Osteoblast (primary cell): ENCODE results near the gene ATP5F1B. TPM values are rescaled to one million over a fixed set of nuclear protein-coding genes. Genes with fewer than 3 reads are reported as not detected.

Experiments
- DNase-seq: peaks from one replicate; pipeline ENCODE4 v3.0.0; 2011; ENCODE audit warnings: low spot score, mixed read lengths; ENCODE audit not compliant: insufficient read length; ENCODE audit errors: missing footprints
- H2AFZ ChIP-seq: 2 replicates; pipeline ENCODE4 v1.6.0; 2011; ENCODE audit warnings: mild to moderate bottlenecking, low read length
- H3K27ac ChIP-seq: 2 replicates; pipeline ENCODE4 v1.5.1; 2011; ENCODE audit warnings: mild to moderate bottlenecking, low read depth, low read length, moderate library complexity
- H3K27me3 ChIP-seq: 2 replicates; pipeline ENCODE4 v1.6.0; 2012; ENCODE audit warnings: mild to moderate bottlenecking, control low read depth, inconsistent platforms, low read length, moderate library complexity; ENCODE audit not compliant: insufficient read depth
- H3K36me3 ChIP-seq: 2 replicates; pipeline ENCODE4 v1.5.1; 2011; ENCODE audit warnings: mild to moderate bottlenecking, low read length, control low read depth, moderate library complexity; ENCODE audit not compliant: insufficient read depth
- H3K4me1 ChIP-seq: 2 replicates; pipeline ENCODE4 v1.5.1; 2011; ENCODE audit warnings: mild to moderate bottlenecking, low read length, control low read depth, moderate library complexity; ENCODE audit not compliant: insufficient read depth
- H3K4me2 ChIP-seq: 2 replicates; pipeline ENCODE4 v1.6.0; 2011; ENCODE audit warnings: mild to moderate bottlenecking, low read length; ENCODE audit not compliant: insufficient read depth
- H3K4me3 ChIP-seq: fragments of 200-600 bp; sonication (generic); 3 replicates; pipeline ENCODE4 v1.5.1; 2012; ENCODE audit warnings: mild to moderate bottlenecking, low read length, inconsistent platforms; ENCODE audit not compliant: insufficient read depth
- H3K79me2 ChIP-seq: 2 replicates; pipeline ENCODE4 v1.6.0; 2012; ENCODE audit warnings: mild to moderate bottlenecking, low read length, control low read depth, inconsistent platforms; ENCODE audit not compliant: insufficient read depth
- H3K9me3 ChIP-seq: 2 replicates; pipeline ENCODE4 v1.5.1; 2011; ENCODE audit warnings: low read depth, low read length, control low read depth
- H4K20me1 ChIP-seq: 2 replicates; pipeline ENCODE4 v1.6.0; 2012; ENCODE audit warnings: mild to moderate bottlenecking, low read length, control low read depth; ENCODE audit not compliant: insufficient read depth
- total RNA-seq: library from RNA; depleted of rRNA; stranded (reverse); fragments of >200 nt; gene quantifications from 2 replicates; pipeline ENCODE4 v1.2.3, GENCODE V29; 2012
- TF ChIP-seq, protein P1 (sequence below): IDR thresholded peaks from 2 replicates; pipeline ENCODE4 v1.5.1; 2011; ENCODE audit warnings: mild to moderate bottlenecking, low read depth, low read length, moderate library complexity; ENCODE audit errors: extremely low read depth

Gene ATP5F1B
- total RNA-seq, 1 donor = 308 TPM

DNA sequence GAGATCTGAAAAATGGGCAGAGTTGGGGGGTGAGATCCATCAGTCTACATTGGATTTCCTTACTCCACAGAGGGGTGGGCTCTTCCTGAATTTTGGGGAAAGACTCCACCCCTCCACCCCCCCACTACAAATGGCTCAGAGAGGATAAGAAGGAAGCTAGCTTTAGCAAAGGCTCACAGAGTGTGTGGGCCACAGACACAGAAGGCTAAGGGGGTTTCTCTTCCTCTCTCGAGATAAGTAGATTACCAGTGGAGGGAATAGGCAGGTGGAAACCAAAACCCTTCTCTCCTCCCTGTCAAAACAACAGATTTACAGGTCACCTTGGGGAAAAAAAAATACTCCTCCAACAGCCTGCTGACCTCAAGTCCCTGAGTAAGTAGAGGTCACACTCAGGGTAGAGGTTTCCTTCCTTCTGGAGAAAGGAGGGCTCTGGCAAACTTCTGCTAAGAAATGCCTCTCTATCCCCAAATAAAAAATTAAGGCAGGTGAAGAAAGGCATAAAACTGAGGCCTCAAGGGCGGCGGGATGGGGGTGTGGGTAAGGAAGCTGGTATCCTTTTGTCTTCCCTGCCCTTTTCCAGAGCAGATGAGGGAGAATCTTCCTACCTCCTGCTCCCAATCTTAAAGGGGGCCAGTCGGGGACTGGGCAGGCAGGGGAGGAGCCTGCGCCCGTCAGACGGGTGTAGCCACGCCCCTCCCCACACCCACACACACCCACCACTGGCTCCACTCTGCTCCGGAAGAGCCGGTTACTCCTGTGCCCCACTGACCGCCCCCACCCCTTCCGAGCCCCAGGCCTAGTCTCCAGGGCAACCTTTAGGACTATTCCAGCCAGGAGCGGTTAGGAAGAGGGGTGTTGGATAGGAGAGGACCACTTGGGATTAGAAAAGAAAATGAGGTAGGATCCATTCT is 13.7 kb downstream of the ATP5F1B start:
- peak; percentile 92 for DNase-seq
- peaks cover 6% of the 10 kb centered on the region for H3K36me3 ChIP-seq
- H4K20me1 ChIP-seq = peaks cover 51% of the 10 kb centered on the region
- H3K27ac ChIP-seq = no peak overlapping the region
- H3K4me2 ChIP-seq = peak overlapping the region; percentile 97
- H3K9me3 ChIP-seq = no peaks in the 10 kb centered on the region
- H3K4me1 ChIP-seq = peaks cover 47% of the 10 kb centered on the region
- H2AFZ ChIP-seq = no peak overlapping the region
- no peaks in the 10 kb centered on the region for H3K27me3 ChIP-seq
- peak overlapping the region; percentile 40 for H3K4me3 ChIP-seq
- TF ChIP-seq, protein P1, sequence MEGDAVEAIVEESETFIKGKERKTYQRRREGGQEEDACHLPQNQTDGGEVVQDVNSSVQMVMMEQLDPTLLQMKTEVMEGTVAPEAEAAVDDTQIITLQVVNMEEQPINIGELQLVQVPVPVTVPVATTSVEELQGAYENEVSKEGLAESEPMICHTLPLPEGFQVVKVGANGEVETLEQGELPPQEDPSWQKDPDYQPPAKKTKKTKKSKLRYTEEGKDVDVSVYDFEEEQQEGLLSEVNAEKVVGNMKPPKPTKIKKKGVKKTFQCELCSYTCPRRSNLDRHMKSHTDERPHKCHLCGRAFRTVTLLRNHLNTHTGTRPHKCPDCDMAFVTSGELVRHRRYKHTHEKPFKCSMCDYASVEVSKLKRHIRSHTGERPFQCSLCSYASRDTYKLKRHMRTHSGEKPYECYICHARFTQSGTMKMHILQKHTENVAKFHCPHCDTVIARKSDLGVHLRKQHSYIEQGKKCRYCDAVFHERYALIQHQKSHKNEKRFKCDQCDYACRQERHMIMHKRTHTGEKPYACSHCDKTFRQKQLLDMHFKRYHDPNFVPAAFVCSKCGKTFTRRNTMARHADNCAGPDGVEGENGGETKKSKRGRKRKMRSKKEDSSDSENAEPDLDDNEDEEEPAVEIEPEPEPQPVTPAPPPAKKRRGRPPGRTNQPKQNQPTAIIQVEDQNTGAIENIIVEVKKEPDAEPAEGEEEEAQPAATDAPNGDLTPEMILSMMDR = no peak
- peaks cover 85% of the 10 kb centered on the region for H3K79me2 ChIP-seq

DNA sequence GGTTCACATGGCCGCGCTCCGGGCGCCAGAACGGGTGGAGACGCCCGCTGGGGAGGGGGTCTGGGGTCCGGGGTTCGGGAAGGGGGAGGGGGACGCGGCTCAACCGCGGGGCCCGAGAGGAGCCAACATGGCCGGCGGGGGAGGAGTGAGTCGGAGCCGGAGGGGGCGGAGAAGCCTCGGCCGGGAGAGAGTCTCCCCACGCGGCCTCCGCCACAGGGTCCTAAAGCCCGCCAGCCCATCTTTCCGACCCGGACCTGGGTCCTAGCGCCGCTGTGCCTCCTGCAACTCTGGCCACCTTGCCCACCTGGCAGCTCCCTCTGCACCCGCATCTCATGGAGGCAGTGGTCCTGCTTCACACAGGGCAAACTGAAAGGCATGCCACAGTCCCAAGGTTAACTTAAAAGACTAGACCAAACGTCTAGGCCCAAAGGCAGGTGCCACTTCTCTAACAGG is 15.6 kb downstream of the ATP5F1B start, which contains the start of gene BAZ2A:
Gene BAZ2A (minus strand): TSS at position 147 of the 453 bp plus-strand sequence. CDS start 12,796 bp downstream, outside the sequence.
- TF ChIP-seq, protein P1 = no peak
- H4K20me1 ChIP-seq = peaks cover 68% of the 10 kb centered on the region
- peak within 1 kb of the TSS; percentile 96 for H3K4me2 ChIP-seq
- peaks cover 93% of the 10 kb centered on the region for H3K79me2 ChIP-seq
- H3K4me3 ChIP-seq = peak within 1 kb of the TSS; percentile 93
- peaks cover 11% of the 10 kb centered on the region for H3K36me3 ChIP-seq
- peaks cover 37% of the 10 kb centered on the region for H3K4me1 ChIP-seq
- peak; percentile 98 for DNase-seq
- no peaks in the 10 kb centered on the region for H3K9me3 ChIP-seq
- H2AFZ ChIP-seq = peak within 1 kb of the TSS; percentile 77
- peak within 1 kb of the TSS; percentile 85 for H3K27ac ChIP-seq
- no peaks in the 10 kb centered on the region for H3K27me3 ChIP-seq

DNA sequence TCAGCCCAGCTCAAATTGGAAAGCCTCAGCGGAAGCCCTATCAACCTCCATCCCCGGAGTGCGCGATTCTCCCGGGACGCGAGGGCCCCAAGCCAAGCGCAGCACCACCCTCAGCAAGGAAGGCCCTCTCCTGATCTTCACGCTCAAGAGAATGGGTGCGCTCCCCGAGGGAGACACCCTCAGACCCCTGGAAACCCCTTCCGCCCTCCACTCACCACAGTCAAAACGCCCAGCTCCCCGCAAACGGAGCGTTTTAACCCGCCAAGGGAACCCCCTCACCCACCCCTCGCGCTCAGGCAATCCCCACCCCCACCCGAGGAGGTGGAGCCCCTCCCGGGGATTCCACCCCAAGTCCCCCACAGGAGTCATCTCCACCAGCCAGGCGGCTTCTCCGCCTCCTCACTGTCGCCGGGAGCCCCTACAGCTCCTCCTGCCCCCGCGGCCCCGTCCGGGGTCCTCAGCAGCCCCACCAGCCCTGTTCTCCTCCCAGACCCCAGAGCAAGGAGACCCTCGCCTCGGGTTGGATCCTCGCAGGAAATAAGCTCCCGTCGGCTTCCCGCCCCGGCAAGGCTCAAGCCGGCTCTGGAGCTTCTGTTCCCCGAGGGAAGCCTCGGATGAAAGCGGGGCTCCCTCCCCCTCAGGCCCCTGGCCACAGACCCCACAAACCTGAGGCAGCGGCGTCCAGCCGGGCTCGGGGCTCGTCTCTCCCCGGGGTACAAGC is 16.2 kb downstream of the ATP5F1B start:
- no peaks in the 10 kb centered on the region for H3K9me3 ChIP-seq
- peak overlapping the region; percentile 93 for H3K4me3 ChIP-seq
- DNase-seq = peak; percentile 94
- peaks cover 93% of the 10 kb centered on the region for H3K79me2 ChIP-seq
- peaks cover 11% of the 10 kb centered on the region for H3K36me3 ChIP-seq
- H3K27me3 ChIP-seq = no peaks in the 10 kb centered on the region
- peaks cover 37% of the 10 kb centered on the region for H3K4me1 ChIP-seq
- H3K27ac ChIP-seq = peak overlapping the region; percentile 85
- TF ChIP-seq, protein P1 = no peak
- H3K4me2 ChIP-seq = peak overlapping the region; percentile 96
- H2AFZ ChIP-seq = peak overlapping the region; percentile 77
- H4K20me1 ChIP-seq = peaks cover 73% of the 10 kb centered on the region
